ENCODE data around the gene TMOD3.
"Not testable (repeated sequence)": the region's sequence is repeated elsewhere in the genome, so short reads cannot be mapped to it uniquely, and the experiment has no call there.

Gene TMOD3

DNA sequence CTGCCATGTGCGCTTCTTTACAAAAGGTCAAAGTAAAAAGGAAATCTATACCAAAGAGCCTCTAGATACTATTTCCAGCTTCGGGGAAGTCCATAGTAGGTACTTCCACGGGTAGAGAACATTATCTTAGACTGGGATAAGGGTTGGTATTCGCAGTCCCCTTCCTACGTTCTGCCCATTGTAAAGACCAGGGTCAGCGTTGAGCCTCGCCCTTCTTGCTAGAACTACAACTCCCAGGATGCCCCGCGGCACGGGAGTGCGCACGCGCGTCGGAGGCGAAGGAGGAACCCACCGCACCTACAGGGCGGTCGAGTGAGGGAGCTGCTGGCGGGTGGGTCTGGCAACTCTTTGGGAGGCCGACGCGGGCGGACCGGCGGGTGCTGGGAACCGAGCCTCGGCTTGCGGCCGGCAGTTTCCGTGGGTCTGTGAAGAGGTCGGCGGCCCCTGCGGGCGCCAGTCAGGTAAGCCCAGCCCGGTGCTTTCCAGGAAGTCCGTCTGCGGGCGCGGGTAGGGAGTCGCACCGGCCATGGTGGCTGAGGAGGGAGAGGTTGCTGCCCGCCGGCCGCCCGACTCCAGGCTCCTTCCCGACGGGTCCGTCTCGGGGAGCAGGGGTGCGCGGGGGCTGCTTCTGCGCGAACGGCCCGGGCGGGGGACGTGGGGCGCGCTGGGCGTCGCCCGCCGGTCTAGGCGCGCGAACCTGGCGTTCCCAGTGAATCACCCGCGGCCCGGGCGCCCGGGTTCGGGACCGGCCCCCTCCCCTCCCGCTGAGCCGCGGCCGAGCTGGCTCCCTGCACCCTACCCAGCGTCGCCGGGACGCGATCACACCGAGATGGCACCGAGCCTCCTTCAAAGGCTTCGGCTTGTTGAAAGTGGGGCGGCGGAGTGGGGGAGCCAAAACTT is at the start of gene TMOD3:
Gene TMOD3 (plus strand): TSS at position 278 of the 900 bp plus-strand sequence. CDS start 33,232 bp downstream, outside the sequence.
- DNase-seq, result peak; percentile 72

DNA sequence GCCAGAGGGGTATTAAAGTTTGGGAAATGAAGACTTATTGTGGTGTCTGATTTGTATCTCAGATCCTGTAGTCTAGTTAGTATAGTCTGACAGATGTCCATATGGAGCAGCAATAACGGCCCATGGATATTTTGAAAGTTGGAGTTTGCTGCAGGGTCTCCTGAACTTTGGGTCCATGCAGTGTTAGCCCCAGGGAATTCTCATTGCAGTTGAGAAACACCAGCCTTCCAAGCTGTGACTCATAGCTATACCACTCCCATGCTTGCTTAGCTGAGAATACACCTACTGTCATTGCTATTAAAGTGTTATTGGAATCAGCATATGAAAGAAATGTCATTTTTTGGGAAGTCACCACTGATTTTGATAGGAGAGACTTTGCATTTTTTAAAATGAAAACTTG is 48.8 kb upstream of the TMOD3 start:
- DNase-seq, result no peak

GRCh38 chr15:51781506-51781905 is 47.9 kb upstream of the TMOD3 start:
- no peak for DNase-seq

DNA sequence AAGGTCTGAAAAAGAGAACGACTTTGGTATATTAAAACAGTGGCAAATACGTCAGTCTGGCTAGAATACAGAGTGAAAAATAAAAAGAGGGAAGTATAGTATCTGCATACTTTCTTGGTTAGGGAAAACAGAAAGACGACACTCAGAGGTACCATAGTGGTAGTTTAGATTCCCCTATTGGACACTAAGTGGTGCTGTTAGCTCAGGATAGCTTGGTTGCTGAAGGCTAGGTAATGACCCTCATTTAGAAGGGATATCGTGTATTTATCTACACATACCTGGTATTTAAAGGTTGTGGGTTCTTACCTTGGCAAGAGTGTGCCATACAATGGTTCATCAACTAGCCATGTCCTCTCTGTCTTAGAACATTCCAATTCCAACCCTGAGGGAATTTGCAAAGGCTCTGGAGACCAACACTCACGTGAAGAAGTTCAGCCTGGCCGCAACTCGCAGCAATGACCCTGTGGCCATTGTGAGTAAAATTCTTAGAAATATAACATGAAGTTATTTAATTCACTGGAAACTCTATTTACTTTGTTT is 47.0 kb upstream of the TMOD3 start:
- DNase-seq, result peak; percentile 8

GRCh38 chr15:51783967-51784366 is 45.5 kb upstream of the TMOD3 start:
- DNase-seq, result no peak

DNA sequence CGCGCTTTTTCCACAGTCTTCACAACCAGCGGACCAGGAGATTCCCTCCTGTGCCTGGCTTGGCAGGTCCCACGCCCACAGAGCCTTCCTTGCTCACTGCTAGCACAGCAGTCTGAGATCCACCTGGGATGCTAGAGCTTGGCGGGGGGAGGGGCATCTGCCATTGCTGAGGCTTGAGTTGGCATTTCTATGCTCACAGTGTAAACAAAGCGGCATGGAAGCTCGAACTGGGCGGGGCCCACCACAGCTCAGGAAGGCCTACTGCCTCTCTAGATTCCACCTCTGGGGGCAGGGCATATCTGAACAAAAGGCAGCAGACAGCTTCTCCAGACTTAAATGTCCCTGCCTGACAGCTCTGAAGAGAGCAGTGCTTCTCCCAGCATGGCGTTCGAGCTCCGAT is 42.3 kb upstream of the TMOD3 start:
- not testable (repeated sequence) for DNase-seq

DNA sequence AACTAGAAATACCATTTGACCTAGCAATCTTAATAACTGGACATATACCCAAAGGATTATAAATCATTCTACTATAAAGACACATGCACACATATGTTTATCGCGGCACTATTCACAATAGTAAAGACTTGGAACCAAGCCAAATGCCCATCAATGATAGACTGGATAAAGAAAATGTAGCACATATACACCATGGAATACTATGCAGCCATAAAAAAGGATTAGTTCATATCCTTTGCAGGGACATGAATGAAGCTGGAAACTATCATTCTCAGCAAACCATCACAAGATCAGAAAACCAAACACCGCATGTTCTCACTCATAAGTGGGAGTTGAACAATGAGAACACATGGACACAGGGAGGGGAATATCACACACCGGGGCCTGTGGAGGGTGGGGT is 37.0 kb upstream of the TMOD3 start:
- DNase-seq, result not testable (repeated sequence)

DNA sequence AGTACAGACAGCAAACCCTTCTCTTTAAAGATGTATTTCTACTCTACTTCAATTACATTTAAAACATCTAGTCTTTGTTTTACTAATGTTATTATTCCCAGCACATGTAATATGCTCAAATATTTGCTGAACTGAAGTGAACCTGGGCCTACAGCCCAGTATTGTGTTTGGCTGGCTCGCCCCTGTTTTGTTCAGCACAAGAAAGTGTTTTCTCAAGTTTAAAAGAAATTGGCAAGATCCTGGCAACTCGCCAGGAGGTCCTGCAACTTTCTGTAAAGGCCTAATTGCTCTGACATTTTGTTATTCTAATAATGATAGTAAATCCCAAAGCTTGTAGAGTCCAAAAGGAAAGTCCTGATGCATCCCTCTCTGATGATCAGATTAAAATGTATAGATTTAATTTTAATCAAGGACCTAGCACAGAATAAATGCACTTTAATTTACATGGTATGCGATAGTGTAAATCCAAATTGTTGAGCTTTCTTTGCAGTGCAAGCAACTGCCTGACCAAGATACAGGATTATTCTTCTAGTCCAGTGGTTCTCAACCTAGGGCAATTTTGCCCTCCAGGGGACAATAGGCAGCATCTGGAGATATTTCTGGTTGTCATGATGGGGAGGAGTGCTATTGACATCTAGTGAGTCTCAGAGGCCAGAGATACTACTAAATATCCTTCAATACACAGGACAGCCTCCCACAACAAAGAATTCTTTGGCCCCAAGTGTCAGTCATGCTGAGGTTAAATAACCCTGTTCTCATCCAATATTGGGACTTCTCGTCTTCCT is 35.7 kb upstream of the TMOD3 start:
- no peak for DNase-seq

DNA sequence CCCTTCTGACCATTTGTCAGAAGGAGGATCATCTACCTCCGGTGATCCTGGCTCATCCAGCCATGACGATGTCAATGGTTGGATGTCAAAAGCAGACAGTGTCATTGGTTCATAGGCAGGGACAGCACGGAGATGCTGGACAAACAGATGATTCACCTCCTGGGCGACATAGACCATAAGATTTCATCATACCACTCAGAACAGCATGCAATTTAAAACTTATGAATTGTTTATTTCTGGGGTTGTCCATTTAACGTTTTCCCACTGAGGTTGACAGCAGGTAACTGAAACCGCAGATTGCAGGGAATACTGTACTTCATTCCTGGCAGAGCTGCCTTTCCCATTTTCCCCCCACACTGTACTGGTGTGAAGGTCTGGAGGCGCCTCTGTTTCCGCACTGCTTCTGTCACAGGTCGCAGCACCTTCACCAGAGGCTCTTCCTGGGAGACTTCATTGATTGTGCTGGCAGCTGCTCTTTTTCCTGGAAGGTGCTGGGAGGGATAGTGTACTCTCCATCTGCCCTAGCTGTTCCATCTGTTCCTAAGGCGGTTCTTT is 32.5 kb upstream of the TMOD3 start:
- peak; percentile 50 for DNase-seq

DNA sequence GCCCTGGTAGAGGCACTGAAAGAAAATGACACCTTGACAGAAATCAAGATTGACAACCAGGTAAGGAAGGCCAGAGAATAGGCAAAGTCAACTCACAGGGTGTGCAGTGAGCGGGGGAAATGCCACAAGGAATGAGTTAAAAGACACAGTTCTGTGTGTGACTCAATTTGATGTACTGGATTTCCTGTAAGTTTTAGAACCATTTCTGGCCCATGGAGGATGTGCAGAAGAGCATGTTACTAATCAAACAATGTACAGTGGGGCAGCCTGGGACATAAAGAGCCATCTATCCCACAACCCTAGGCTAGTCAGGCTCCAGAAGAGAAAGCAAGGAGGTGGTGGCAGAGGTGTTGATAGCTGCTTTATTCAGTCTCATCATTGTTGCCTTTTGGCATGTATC is 31.2 kb upstream of the TMOD3 start:
- no peak for DNase-seq

GRCh38 chr15:51799282-51800252 is 29.9 kb upstream of the TMOD3 start:
- DNase-seq, result no peak

- DNase-seq, result no peak
Observed at GRCh38 chr15:51801391-51801835, 28.0 kb upstream of the TMOD3 start.

DNA sequence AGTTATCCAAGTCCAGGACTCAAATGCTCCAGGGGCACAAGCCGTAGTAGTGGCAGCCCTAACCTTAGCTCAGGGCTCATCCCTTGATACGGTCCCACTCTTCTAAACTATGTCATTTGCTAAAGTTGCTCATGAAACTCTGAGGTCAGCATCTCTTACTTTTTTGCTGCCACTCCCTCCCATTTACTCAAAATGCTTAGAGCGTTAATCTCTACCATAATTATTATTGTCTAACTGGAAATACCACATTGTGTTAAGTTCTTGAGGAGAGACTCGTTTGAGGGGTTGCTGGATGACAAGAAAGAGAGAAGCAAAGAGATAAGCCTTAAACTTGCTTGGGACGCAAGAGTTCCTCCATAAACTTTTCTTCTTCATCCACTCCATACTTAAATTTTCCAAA is 26.9 kb upstream of the TMOD3 start:
- DNase-seq, result no peak

DNA sequence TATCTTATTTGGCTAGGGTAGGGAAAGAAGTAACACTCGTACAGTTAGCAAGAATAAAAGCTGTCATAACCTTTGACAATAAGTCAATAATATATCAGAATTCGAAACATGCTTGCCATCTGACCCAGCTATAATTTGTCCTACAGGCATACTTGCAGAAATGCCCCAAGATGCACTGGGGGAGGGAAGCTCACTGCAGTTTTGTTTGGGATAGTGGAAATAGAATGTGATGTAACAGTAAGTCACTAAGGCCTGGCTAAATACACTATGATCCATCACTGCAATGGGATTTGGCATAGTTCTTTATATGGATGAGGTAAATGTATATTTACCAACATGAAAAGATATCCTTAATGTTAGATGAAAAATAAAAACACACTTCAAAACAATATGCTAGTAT is 25.5 kb upstream of the TMOD3 start:
- DNase-seq, result no peak

DNA sequence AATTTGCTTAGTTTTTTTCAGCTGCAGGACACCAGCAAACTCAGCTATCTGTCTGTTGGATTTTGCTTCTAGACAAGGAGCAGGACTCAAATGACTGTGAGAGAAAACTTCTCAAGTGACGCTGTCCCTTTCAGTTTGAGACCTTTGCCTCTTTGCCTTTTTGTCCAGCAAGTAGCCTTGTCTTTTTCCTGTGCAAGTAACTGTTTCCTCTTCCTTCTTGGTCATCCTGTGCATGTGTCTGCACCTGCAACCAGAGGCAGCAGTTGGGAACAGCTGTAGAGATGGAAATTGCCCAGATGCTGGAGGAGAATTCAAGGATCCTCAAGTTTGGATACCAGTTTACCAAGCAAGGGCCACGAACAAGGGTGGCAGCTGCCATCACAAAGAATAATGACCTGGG is 23.3 kb upstream of the TMOD3 start:
- no peak for DNase-seq

- no peak for DNase-seq
Observed at GRCh38 chr15:51809457-51809856, 20.0 kb upstream of the TMOD3 start.

GRCh38 chr15:51812598-51812997 is 16.9 kb upstream of the TMOD3 start:
- no peak for DNase-seq

DNA sequence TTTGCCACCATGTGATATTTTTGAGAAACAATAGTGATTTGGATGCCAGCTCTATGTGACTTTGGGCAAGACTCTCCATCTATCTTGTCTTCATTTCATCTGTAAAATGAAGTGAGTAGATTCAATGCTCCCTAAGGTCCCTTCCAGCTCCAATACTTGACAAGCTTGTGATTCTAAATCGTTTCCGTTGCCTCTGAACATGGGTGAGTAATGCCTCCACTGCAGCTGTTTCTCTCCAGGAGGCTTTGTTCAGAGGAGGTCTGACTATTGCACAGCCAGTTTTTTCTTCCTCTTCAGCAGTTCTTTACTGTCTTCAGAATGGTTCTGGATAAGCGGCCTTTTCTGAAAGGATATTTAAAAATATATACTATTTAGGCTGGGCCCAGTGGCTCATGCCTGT is 14.8 kb upstream of the TMOD3 start:
- DNase-seq, result no peak

DNA sequence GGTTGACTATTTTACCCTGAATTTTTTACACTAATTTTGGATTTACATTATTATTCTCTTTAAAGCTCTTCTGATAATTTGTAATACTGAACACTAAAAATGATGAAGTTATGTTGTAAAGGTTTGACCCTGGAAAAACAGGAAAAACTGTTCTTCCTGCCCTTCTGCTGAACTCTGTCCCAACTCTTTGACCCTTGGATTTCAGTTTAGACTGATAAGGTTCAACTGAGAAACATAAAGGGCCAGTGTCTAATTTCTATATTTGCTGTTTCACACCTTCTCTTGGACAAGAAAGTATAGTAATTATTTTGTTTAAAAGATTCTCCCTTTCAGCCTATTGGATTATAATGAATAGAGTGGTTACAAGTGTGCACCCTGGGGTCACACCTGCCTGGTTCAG is 12.8 kb upstream of the TMOD3 start:
- DNase-seq, result no peak

DNA sequence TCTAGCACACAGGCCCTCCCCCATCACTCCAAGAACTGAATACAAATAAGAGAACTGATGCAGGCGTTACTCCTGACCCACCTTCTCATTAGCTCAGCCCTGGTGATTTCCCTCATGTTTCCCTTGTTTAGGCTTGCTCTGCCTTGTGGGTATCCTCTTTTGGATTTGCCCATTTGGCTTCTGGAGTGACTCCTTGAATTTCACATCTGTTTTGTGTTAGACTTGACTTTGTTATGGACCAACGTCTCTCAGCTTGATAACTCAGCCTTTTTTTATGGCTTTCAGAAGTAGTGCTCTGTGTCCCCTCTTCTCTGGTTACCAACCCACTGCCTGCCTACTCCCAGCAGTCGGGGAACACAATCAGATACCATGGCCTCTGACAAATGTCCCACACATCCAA is 11.3 kb upstream of the TMOD3 start:
- DNase-seq, result no peak

DNA sequence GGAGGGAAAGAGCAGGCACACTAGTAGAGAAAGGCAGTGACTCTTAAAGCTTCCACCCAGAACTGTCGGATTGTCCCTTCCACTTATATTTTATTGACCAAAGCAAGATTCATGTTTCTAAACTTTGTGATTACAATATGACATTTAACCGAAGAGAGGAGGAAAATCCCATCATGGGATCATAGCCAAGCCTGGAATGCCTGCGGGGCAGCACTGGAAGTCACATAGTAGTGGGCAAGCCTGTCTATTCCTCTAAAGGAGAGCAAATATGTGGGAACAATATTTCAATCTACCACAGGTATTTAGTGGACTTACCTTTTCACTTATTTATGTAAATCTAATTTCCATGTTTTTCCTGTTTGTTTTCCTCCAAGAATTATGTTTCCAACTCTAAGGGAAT is 3.8 kb upstream of the TMOD3 start:
- no peak for DNase-seq

All from SHP77 treated with DMSO at 0.1 percent for 48 hours (cell line).